HG03571 (cell line): ENCODE results near the gene WHAMM.
"Not testable (repeated sequence)": the region's sequence is repeated elsewhere in the genome, so short reads cannot be mapped to it uniquely, and the experiment has no call there.

Source experiments
- ATAC-seq: cut with Tn5 transposase; IDR thresholded peaks from one replicate; pipeline ENCODE4 v1.9.1; 2021; ENCODE audit not compliant: unreplicated experiment

WHAMM gene

GRCh38 chr15:82799183-82799841, 10.1 kb upstream of the WHAMM start:
- ATAC-seq = no peak

- no peak for ATAC-seq
These were observed 6.9 kb upstream of the WHAMM start for GRCh38 chr15:82802497-82802896.

- no peak for ATAC-seq
These were observed 5.4 kb upstream of the WHAMM start for GRCh38 chr15:82803793-82804574.

- ATAC-seq = no peak
These were observed 4.9 kb upstream of the WHAMM start for GRCh38 chr15:82804575-82804949.

GRCh38 chr15:82805994-82806406, 3.4 kb upstream of the WHAMM start, which contains the start of gene FSD2:
TSS of gene FSD2 (minus strand) at chr15:82806069. CDS start at chr15:82787390, 18,679 bp downstream.
- peak; percentile 57 for ATAC-seq

GRCh38 chr15:82807920-82808633, 1.4 kb upstream of the WHAMM start:
- ATAC-seq = no peak

GRCh38 chr15:82808634-82809041, 790 bp upstream of the WHAMM start:
- ATAC-seq = no peak

- ATAC-seq = peak; percentile 3
These were observed 847 bp downstream of the WHAMM start for GRCh38 chr15:82810061-82810889.

GRCh38 chr15:82810890-82811426, 1.5 kb downstream of the WHAMM start:
- ATAC-seq = no peak

- no peak for ATAC-seq
These were observed 3.6 kb downstream of the WHAMM start for GRCh38 chr15:82812994-82813393.

GRCh38 chr15:82820128-82820527, 10.7 kb downstream of the WHAMM start:
- ATAC-seq = no peak

- not testable (repeated sequence) for ATAC-seq
These were observed 12.0 kb downstream of the WHAMM start for GRCh38 chr15:82821396-82821795.

- ATAC-seq = not testable (repeated sequence)
These were observed 12.4 kb downstream of the WHAMM start for GRCh38 chr15:82821851-82822250.

- ATAC-seq = no peak
These were observed 13.6 kb downstream of the WHAMM start for GRCh38 chr15:82823049-82823448.

GRCh38 chr15:82828075-82828474, 18.6 kb downstream of the WHAMM start:
- ATAC-seq = no peak

GRCh38 chr15:82829234-82829633, 19.8 kb downstream of the WHAMM start:
- no peak for ATAC-seq

- ATAC-seq = no peak
These were observed 21.2 kb downstream of the WHAMM start for GRCh38 chr15:82830427-82831173.

- peak; percentile 7 for ATAC-seq
These were observed 22.6 kb downstream of the WHAMM start for GRCh38 chr15:82831894-82832600.
